ENCODE measurements around the gene CHCHD1.
"Not testable (repeated sequence)": the region's sequence is repeated elsewhere in the genome, so short reads cannot be mapped to it uniquely, and the experiment has no call there.

The CHCHD1 gene

GRCh38 chr10:73790886-73791625 lies 9.2 kb downstream of the CHCHD1 start:
- DNase-seq = no peak

GRCh38 chr10:73791871-73792400 lies 10.1 kb downstream of the CHCHD1 start:
- DNase-seq = no peak

- DNase-seq = no peak
These were observed 11.6 kb downstream of the CHCHD1 start for GRCh38 chr10:73793456-73793855.

GRCh38 chr10:73795491-73795890 lies 13.6 kb downstream of the CHCHD1 start:
- not testable (repeated sequence) for DNase-seq

- DNase-seq = not testable (repeated sequence)
These were observed 14.2 kb downstream of the CHCHD1 start for GRCh38 chr10:73796035-73796434.

GRCh38 chr10:73796766-73797165 lies 14.9 kb downstream of the CHCHD1 start:
- no peak for DNase-seq

- no peak for DNase-seq
These were observed 15.6 kb downstream of the CHCHD1 start for GRCh38 chr10:73797324-73798025.

GRCh38 chr10:73798087-73798486 lies 16.2 kb downstream of the CHCHD1 start:
- DNase-seq = no peak

- no peak for DNase-seq
These were observed 17.2 kb downstream of the CHCHD1 start for GRCh38 chr10:73798927-73799560.

GRCh38 chr10:73799899-73800559 lies 18.2 kb downstream of the CHCHD1 start:
- DNase-seq = no peak

GRCh38 chr10:73800560-73801252 lies 18.9 kb downstream of the CHCHD1 start:
- no peak for DNase-seq

- DNase-seq = no peak
These were observed 19.4 kb downstream of the CHCHD1 start for GRCh38 chr10:73801253-73801590.

- no peak for DNase-seq
These were observed 20.6 kb downstream of the CHCHD1 start for GRCh38 chr10:73802276-73802991.

- no peak for DNase-seq
These were observed 21.9 kb downstream of the CHCHD1 start for GRCh38 chr10:73803680-73804286.

GRCh38 chr10:73806176-73806950 lies 24.5 kb downstream of the CHCHD1 start:
- no peak for DNase-seq

GRCh38 chr10:73807471-73807870 lies 25.6 kb downstream of the CHCHD1 start:
- DNase-seq = no peak

- DNase-seq = no peak
These were observed 26.4 kb downstream of the CHCHD1 start for GRCh38 chr10:73808021-73808815.

GRCh38 chr10:73809061-73809818 lies 27.4 kb downstream of the CHCHD1 start:
- DNase-seq = no peak

- no peak for DNase-seq
These were observed 28.5 kb downstream of the CHCHD1 start for GRCh38 chr10:73810358-73810734.

All from right kidney (tissue), 1 donor.